C4-2B (cell line): ENCODE data around the gene NAB2.

Source experiments
- H3K27ac ChIP-seq: fragments of 450-650 bp; 2 replicates; pipeline ENCODE4 v1.5.1; 2017
- CTCF ChIP-seq: fragments of 450-650 bp; conservative IDR thresholded peaks from 2 replicates; pipeline ENCODE4 v1.5.1; 2017; ENCODE audit warnings: mild to moderate bottlenecking
- ZFX ChIP-seq: fragments of 450-650 bp; IDR thresholded peaks from 2 replicates; pipeline ENCODE4 v1.6.1; 2017

Gene NAB2

DNA sequence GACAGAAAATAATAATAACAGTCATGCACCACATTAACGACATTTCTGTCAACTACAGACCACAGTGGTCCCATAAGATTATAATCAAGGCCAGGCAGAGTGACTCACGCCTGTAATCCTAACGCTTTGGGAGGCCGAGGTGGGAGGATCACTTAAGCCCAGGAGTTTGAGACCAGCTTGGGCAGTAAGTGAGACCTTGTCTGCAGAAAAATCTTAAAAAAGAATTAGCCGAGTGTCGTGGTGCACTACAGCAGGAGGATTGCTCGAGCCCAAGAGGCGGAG lies 8.6 kb downstream of the NAB2 start:
- H3K27ac ChIP-seq = no peak overlapping the region
- TF ChIP-seq ZFX = no peak
- TF ChIP-seq CTCF = no peak

- no peak overlapping the region for H3K27ac ChIP-seq
- TF ChIP-seq ZFX (no peak), CTCF (no peak)
These were observed 9.6 kb downstream of the NAB2 start for GRCh38 chr12:57098546-57098945.

GRCh38 chr12:57099047-57099714 lies 10.3 kb downstream of the NAB2 start:
- no peak overlapping the region for H3K27ac ChIP-seq
- TF ChIP-seq ZFX = no peak
- no peak for TF ChIP-seq CTCF

GRCh38 chr12:57099766-57100165 lies 10.9 kb downstream of the NAB2 start:
- no peak overlapping the region for H3K27ac ChIP-seq
- TF ChIP-seq CTCF = no peak
- TF ChIP-seq ZFX = no peak

DNA sequence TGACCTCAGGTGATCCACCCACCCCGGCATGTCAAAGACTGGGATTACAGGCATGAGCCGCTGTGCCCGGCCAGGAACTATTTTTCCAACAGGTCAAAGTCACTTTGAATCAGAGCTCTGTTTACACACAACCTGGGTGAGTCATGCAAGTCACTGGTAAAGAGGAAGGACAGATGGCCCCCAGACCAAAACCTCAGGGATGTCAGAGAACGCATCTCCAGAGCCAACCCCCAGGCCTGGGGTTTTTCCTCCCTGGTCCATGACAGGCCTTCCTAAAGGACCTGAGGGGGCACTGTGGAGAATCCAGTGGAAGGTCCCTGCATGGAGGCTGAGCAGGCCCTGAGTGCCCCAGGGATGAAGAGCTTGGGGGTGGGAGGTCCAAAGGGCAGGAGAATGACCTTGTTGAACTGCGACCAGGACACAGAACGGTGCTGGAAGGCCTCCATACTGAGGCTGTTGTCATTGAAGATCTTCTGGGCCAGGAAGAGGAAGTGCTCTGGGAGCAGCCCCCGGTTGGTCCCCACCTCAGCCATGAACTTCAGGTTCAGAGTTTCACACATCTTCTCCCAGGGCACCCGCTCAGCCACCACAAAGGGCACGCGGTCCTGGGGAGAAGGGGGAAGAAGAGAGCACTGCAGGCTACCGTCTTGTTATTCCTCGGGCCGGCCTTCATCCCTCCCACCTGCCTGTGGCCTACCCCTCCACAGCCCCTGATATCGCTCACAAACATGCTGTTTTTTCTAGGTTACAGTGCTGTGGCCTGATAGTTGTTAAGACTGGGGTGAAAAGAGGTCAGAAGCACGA lies 13.2 kb downstream of the NAB2 start:
- H3K27ac ChIP-seq = no peak overlapping the region
- TF ChIP-seq ZFX (no peak), CTCF (no peak)

DNA sequence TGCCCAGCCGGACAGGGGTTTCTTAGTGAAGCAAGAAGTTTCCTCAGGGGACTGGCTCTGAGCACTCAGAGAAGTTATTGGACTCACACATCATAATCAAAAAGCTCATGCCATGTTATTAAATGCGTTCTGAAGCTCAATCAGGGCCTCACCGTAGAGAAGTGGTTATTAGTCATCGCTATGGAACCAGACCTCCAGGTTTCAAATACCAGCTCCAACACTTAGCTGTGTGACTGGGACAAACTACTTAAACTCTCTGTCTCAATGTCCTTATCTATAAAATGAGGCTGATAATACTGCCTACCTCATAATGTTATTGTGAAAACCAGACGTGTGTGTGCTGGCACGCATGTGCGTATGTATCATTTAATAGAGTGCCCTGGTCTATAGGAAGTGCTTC lies 14.9 kb downstream of the NAB2 start:
- TF ChIP-seq ZFX (no peak), CTCF (no peak)
- no peak overlapping the region for H3K27ac ChIP-seq

DNA sequence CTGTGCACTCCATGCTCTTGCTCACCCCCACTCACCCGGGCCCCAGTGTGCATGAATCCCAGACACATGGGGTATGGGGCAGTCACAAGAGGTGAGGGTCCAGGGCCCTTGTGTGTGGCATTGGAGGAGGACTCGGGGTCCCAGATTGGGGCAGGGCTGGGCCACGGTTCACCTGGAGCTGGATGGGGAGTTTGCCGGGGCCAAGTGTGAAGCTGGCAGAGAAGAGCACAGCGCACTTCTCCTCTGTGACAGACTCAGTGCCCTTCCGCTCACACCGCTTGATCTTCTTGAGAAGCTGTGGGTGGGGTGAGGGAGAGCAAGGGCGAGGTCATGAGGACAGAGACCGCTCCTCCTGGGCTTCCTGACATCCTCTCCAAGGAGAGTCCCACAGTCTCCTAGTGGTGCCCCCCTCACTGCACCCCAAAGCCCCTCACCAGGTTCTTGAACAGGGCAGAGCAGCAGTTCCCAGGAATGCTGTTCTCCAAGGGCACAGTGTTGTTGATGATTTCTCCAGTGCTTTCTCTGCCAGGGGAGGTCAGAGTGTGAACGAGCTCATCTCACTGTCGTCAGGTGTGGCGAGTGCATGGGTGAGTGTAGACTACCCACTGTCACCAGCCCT lies 15.5 kb downstream of the NAB2 start:
- TF ChIP-seq CTCF (no peak), ZFX (no peak)
- H3K27ac ChIP-seq = no peak overlapping the region
